Measurements from ENCODE around the gene SH3BGRL3.
A peak's percentile ranks its signal among the peaks of the same experiment; 100 is the strongest.

The SH3BGRL3 gene

GRCh38 chr1:26277719-26278118 is 2.2 kb upstream of the SH3BGRL3 start:
- no peak for DNase-seq (ENCODE audit: low read depth in 2 of 3, low spot score in 1 of 3)

GRCh38 chr1:26278303-26278702 is 1.6 kb upstream of the SH3BGRL3 start:
- no peak for DNase-seq (ENCODE audit: low read depth in 2 of 3, low spot score in 1 of 3)

DNA sequence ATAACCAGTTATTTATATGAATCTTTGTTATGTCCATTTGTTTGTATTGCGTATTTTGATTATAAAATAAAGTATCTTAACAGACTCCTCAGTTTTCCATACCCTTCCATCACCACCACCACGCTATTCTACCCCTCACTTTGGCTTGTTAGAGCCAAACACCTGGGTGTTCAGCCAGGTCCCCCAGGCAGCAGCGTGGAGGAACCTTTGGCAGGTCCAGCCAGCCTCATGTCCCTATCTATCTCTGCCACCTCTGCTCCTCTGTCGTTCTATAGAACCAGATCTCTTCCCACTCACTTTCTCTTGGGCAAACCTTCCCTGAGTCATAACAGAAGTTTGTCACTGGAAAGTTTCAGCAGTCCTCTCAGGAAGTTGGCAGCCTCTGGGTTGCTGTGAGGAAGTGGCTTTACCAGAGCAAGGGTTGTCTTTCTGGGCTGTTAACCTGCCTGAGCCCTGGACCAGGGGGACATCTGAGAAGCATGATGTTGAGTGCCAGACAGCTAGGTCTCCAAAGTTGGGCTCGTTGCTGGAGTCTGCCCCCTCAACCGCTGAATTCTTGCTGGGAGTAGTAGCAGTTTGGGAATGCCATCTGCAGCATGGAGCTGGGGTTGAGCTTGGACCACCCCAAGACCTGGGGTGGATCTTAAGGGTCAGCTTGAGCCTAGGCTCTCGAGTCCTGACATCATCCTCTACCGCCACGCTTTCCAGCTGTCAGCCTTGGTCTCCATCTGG is 996 bp upstream of the SH3BGRL3 start:
- DNase-seq (ENCODE audit: low read depth in 2 of 3, low spot score in 1 of 3), result no peak

GRCh38 chr1:26280333-26281042 is 602 bp downstream of the SH3BGRL3 start:
- DNase-seq (ENCODE audit: low read depth in 2 of 3, low spot score in 1 of 3), result no peak

GRCh38 chr1:26281091-26281958 is 1.4 kb downstream of the SH3BGRL3 start:
- no peak for DNase-seq (ENCODE audit: low read depth in 2 of 3, low spot score in 1 of 3)

GRCh38 chr1:26281971-26282370 is 2.1 kb downstream of the SH3BGRL3 start:
- no peak for DNase-seq (ENCODE audit: low read depth in 2 of 3, low spot score in 1 of 3)

GRCh38 chr1:26282401-26282918 is 2.6 kb downstream of the SH3BGRL3 start:
- no peak for DNase-seq (ENCODE audit: low read depth in 2 of 3, low spot score in 1 of 3)

DNA sequence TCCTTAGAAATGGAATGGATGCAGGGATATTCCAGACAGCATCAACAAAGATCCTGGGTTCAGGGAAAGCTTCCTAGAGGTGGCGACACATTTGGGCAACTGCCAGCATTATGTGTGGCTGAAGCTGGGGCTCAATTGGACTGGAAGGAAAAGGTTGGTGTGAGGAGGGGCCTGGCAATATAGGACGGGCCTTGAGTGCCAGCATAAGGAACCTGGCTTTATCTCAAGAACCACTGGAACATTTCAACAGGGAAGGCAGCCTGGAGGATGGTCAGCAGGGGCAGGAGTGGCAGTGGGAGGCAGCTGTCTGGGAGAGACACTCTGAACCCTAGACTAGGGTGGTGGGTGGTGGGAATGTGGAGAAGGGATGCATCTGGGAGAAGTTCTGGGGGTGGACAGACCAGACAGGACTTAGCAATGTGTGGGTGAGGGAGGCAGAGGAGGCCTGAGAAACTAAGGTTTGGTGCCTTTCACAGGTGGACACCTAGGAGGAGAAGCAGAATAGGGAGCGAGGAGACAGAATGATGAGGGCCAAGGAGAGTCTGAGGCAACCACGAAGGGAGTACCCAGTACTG is 3.5 kb downstream of the SH3BGRL3 start:
- DNase-seq (ENCODE audit: low read depth in 2 of 3, low spot score in 1 of 3), result no peak

DNA sequence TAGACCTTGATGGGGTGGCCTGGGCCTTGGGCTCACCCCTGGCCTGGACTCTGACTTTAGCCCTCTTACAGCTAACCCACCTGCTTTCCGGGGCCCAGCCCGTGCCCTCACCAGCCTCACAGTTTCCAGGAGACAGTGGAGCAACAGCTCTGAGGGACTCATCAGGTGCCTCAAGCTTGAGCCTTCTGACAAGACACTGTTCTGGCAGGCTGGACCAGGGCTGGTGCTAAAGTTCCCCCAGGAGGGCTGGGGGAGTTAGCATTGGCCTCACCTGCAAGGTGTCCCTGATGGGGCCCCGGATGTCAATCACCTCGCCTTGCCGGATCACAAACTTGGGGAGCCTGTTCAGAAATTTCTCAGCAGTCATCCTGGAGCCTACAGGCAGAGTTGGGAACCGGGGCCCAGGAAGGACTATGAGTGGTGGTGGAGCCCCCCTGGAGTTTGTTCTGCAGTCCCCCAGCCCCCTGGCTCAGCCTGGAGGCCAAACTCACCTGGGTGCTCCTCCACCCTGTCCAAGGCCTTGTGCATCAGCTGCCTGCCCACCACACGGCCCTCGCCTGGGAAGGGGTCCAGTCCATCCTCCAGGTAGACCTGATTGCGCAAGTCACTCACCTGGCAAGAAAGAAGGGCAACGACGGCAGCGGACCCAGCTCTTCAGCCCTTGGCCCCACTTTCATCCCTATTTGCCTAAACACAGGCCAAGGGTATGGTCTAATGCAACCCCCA is 4.1 kb downstream of the SH3BGRL3 start:
- no peak for DNase-seq (ENCODE audit: low read depth in 2 of 3, low spot score in 1 of 3)

DNA sequence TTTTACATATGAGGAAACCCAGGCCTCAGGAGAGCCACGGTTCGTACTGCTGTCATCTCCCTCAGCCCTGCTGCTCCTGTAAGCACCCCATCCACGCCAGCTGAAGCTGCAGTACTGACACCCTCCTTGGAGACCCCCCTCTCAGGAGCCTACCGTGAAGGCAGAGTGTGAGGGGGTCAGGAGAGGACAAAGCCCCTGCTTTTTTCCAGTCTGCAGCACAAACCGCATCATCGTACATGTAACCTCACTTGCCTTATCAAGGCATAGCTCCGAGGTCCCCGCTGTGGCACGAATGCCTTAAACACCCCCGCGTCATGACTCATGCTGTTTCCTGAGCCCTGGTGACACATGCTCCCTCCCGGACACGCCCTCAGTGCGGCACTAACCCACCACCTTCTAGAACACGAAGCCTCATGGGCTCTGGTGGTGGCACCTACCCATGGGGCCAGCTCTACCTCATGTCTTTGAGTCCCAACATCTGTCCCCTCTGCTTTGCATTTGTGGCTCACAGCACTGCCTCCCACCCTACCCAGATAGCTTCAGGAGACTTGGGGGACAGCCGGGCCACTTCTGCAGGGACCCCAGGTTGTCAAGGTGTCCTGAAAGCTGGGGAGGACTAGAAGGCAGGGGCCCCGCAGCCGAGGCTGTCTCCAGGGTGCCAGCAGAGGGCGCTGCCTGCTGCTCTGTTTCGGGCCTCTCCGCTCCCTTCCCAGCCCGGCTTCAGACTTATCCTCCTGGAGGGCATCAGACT is 4.9 kb downstream of the SH3BGRL3 start:
- peak; percentile 93 to 95 (median 94) for DNase-seq (ENCODE audit: low read depth in 2 of 3, low spot score in 1 of 3)

DNA sequence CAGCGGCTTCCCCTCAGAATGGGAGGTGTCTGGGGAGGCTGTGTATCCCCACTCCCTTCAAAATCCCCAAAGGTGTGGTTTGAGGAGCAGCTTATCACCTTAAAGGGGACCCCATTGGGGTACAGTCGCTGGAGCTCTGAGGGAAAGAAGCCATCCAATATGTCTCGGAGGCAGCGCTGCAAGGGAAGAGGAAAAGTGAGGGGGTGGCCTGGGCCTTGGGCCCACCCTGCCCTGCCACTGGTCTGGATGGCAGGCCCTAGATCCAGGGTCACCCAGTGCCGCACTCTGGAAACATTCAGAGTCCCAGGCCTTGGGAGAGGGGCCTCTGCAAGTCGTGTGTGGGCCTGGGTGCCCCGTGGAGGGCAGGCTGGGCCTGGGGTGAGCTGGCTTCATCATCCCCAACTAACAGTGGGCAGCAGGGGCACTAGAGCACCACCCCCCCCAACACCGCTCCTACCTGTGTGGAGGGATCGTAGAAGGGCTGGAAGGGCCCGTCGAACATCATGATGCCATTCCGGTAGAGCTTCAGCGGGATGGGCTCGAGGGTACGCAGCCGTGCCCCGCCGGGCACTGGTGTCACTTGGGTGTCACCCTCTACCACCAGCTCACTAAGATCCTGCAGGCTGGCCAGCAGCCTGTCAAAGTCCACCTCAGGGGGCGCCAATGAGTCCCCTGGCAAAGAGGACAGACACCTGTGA is 5.6 kb downstream of the SH3BGRL3 start:
- no peak for DNase-seq (ENCODE audit: low read depth in 2 of 3, low spot score in 1 of 3)

DNA sequence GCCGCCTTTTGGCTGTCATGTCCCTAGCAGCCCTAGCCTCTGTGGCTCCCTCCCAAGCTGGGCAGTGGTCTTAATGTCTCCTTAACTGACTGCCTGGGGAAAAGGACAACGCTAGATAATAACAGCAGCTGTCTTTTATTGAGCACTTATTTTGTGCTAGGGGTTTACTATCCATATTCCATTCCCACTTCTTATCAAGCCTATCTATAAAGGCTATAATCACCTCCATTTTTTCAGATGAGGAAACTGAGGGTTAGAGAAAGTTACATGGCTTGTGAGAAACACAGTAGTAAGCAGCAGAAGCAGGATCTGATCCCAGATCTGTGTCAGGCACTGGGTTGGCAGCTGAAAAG is 6.2 kb downstream of the SH3BGRL3 start:
- no peak for DNase-seq (ENCODE audit: low read depth in 2 of 3, low spot score in 1 of 3)

DNA sequence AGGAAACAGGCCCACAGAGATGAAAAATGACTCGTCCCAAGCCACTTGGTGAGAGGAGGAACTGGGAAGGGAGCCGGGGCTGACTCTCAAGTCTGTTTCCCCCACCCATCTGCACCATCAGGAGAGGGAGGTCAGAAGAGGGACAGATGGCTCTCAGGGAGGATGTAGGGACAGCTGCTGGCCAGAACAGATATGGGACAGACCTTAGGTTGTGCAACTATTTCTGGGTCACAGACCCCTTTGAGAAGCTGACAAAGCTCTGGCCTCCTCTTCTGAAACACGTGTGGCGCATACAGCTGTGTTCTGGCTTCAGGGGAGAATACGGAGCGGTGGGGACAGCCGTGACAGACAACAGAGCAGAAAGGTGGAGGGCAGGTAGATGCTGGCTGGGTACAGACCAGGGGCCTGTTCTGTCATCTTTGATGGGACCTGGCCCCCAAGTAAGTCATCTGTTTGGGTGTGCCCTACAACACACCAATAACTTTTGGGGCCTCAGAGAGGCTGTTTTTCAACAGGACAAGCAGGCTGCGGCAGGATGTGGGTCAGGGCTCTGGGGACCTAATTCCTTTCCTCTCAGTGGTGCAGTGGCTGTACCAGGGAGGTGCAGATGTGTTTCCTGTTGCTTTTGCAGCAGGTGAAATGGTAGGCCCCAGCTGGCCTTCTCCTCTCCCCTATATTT is 7.3 kb downstream of the SH3BGRL3 start:
- DNase-seq (ENCODE audit: low read depth in 2 of 3, low spot score in 1 of 3), result peak in 1 of 3 donors; percentile 54

GRCh38 chr1:26287811-26288210 is 7.9 kb downstream of the SH3BGRL3 start:
- DNase-seq (ENCODE audit: low read depth in 2 of 3, low spot score in 1 of 3), result no peak

DNA sequence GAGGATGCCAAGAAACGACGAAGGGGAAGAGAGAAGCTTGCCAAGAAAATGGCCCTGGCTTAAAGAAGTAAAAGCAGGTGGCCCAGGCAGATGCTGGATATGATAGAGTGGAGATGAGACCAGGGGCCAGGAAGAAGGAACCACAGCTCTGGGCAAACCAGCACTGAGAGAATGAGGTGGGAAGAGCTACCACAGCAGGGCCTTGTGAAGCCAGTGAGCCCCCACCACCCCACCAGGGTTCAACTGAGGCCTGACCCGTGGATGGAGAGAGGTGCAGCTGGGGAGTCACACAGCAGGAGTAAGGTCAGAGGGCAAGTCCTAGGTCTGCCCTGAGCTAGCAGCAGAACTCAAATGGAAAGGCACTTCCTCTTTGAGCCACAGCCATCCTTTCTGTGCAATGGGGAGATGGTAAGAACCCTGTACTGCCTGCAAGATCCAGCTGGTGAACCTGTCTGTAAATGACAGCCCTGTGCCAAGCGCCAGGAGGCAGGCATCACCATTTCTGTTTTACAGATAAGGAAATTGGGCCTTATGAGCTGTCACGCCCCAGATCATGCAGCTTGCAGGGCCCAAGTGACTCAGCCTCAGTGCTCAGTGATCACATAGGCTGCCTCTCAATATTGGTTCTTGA is 8.5 kb downstream of the SH3BGRL3 start:
- peak; percentile 62 to 72 (median 63) for DNase-seq (ENCODE audit: low read depth in 2 of 3, low spot score in 1 of 3)

DNA sequence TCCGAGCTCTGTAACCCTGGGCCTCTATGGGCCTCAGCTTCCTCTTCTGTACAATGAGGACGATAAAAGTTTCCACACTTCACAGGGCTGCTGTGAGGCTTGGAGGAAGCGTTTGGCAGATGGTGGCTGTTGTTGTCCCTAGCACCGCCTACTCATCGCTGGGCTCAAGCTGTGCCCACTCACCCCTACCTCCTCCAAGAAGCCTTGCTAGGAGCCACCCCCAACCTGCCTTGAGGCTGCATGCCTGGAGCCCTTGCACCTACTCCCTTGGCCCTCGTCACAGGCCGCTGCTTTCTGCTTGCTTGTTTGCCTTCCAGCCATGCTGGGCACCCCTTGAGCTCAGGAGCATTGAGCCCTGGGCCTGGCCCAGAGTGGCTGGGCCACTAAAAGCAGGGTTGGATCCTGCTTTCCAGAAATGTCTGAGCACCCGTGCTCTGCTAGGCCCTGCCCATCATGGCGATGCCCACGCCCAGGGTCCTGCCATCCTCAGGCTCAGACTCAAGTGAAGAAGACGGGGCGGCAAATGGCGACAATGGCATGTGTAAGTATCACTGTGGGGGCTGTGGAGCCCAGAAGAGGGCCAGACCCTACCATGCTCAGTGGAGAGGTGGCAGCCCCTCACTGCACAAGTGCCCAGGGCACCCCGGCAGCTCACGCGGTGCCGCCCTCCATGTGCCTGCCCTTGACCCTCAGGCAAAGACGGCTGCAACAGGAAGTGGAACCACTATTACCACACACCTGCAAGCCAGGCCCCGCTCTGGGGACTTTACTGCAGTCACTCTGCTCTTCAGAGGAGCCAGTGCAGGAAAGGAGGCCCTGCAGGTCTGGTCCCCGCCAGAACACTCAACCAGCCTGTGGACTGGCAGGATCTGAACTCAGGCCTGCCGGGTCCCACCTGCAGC is 9.5 kb downstream of the SH3BGRL3 start:
- DNase-seq (ENCODE audit: low read depth in 2 of 3, low spot score in 1 of 3), result no peak
